COLO668 (cell line): ENCODE results near the gene NID1.
"Not testable (repeated sequence)": the region's sequence is repeated elsewhere in the genome, so short reads cannot be mapped to it uniquely, and the experiment has no call there.

Experiments used
- DNase-seq: peaks from one replicate; lab custom pipeline; 2025; ENCODE audit not compliant: unreplicated experiment; lab: John Stamatoyannopoulos, UW

NID1 gene

GRCh38 chr1:235971020-235971419 is 93.9 kb downstream of the NID1 start:
- DNase-seq = no peak

- DNase-seq = no peak
These were observed 96.1 kb downstream of the NID1 start for GRCh38 chr1:235968831-235969230.

- DNase-seq = not testable (repeated sequence)
These were observed 98.8 kb downstream of the NID1 start for GRCh38 chr1:235966134-235966533.

GRCh38 chr1:235960809-235961208 is 104.1 kb downstream of the NID1 start:
- DNase-seq = peak; percentile 29

GRCh38 chr1:235958021-235958420 is 106.9 kb downstream of the NID1 start:
- DNase-seq = no peak

- DNase-seq = no peak
These were observed 109.1 kb downstream of the NID1 start for GRCh38 chr1:235955777-235956176.

- DNase-seq = peak; percentile 66
These were observed 110.3 kb downstream of the NID1 start for GRCh38 chr1:235954306-235955283.

- no peak for DNase-seq
These were observed 111.1 kb downstream of the NID1 start for GRCh38 chr1:235953801-235954200.

- no peak for DNase-seq
These were observed 111.8 kb downstream of the NID1 start for GRCh38 chr1:235952950-235953615.

GRCh38 chr1:235951661-235952060 is 113.2 kb downstream of the NID1 start:
- no peak for DNase-seq

GRCh38 chr1:235950318-235950717 is 114.6 kb downstream of the NID1 start:
- DNase-seq = no peak

- no peak for DNase-seq
These were observed 116.0 kb downstream of the NID1 start for GRCh38 chr1:235948774-235949427.

- DNase-seq = no peak
These were observed 116.9 kb downstream of the NID1 start for GRCh38 chr1:235947989-235948388.

- DNase-seq = no peak
These were observed 118.3 kb downstream of the NID1 start for GRCh38 chr1:235946571-235946981.

GRCh38 chr1:235945775-235946570 is 118.9 kb downstream of the NID1 start:
- no peak for DNase-seq

GRCh38 chr1:235943581-235944114 is 121.2 kb downstream of the NID1 start:
- no peak for DNase-seq

- no peak for DNase-seq
These were observed 121.8 kb downstream of the NID1 start for GRCh38 chr1:235942979-235943575.

- DNase-seq = no peak
These were observed 122.3 kb downstream of the NID1 start for GRCh38 chr1:235942625-235942934.

- no peak for DNase-seq
These were observed 122.8 kb downstream of the NID1 start for GRCh38 chr1:235941876-235942624.

- no peak for DNase-seq
These were observed 124.6 kb downstream of the NID1 start for GRCh38 chr1:235940285-235940684.
